Progenitor cell of endocrine pancreas (in vitro differentiated cells): ENCODE measurements around the gene KANK3. TPM values are rescaled to one million over a fixed set of nuclear protein-coding genes. Genes with fewer than 3 reads are reported as not detected.
A peak's percentile ranks its signal among the peaks of the same experiment; 100 is the strongest.
"Not testable (repeated sequence)": the region's sequence is repeated elsewhere in the genome, so short reads cannot be mapped to it uniquely, and the experiment has no call there.

Source experiments
- DNase-seq: peaks from one replicate; pipeline ENCODE4 v3.0.0; 2021; ENCODE audit warnings: low spot score; ENCODE audit not compliant: unreplicated experiment
- H3K27ac Mint-ChIP-seq: 2 replicates; pipeline ENCODE4 v1.8.0; 2021; ENCODE audit warnings: mild to moderate bottlenecking, moderate library complexity, mixed read lengths
- H3K27me3 Mint-ChIP-seq: 2 replicates; pipeline ENCODE4 v1.8.0; 2021; ENCODE audit warnings: mixed read lengths
- H3K36me3 Mint-ChIP-seq: 2 replicates; pipeline ENCODE4 v1.8.0; 2022; ENCODE audit warnings: mixed read lengths; ENCODE audit not compliant: insufficient read depth
- H3K4me1 Mint-ChIP-seq: 2 replicates; pipeline ENCODE4 v1.8.0; 2021; ENCODE audit warnings: low read depth, mixed read lengths
- H3K4me3 Mint-ChIP-seq: 2 replicates; pipeline ENCODE4 v1.8.0; 2021; ENCODE audit warnings: low read depth, mild to moderate bottlenecking, moderate library complexity, mixed read lengths
- H3K9me3 Mint-ChIP-seq: 2 replicates; pipeline ENCODE4 v1.8.0; 2021; ENCODE audit warnings: low read depth, mixed read lengths
- CTCF ChIP-seq: fragments of 200-600 bp; sonication (generic); IDR thresholded peaks from one replicate; pipeline ENCODE4 v1.5.0; 2021; ENCODE audit warnings: antibody characterized with exemption, mild to moderate bottlenecking; ENCODE audit not compliant: unreplicated experiment
- total RNA-seq: library from RNA; stranded (reverse); gene quantifications from 2 replicates; pipeline ENCODE4 v1.2.1, GENCODE V29; 2021

Gene KANK3
- total RNA-seq, 1 donor from 2014 or later = 0.36 TPM

- H3K27me3 Mint-ChIP-seq = not testable (repeated sequence)
These were observed 36.3 kb upstream of the KANK3 start for GRCh38 chr19:8379156-8379891.

DNA sequence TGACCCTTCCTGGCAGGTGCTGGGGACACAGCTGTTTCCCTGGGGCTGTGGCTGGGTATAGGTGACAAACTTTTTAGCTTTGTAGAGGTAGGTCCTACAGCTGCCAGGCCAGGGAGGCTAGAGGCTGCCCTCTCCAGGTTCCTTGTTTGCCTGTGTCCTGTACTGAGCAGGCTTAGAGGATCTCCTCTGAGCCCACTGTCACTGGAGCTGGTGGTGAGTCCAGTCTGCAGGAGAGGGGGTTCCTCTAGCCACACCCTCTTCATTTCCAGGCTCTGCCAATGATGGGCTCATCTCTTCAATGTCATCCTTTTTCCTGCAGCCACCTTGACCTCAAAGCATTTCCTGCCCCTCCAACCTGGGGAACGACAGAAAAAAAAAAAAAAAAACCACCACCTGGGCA, 34.5 kb upstream of the KANK3 start:
- H3K9me3 Mint-ChIP-seq = peaks cover 4% of the 10 kb centered on the region
- no peak for TF ChIP-seq CTCF
- no peaks in the 10 kb centered on the region for H3K27me3 Mint-ChIP-seq
- H3K4me1 Mint-ChIP-seq = no peaks in the 10 kb centered on the region
- H3K36me3 Mint-ChIP-seq = peaks cover 22% of the 10 kb centered on the region
- DNase-seq = no peak
- H3K4me3 Mint-ChIP-seq = no peak overlapping the region
- H3K27ac Mint-ChIP-seq = no peak overlapping the region

More at GRCh38 chr19:8379156-8379891, 36.3 kb upstream of the KANK3 start:
- peaks cover 18% of the 10 kb centered on the region for H3K36me3 Mint-ChIP-seq
- H3K4me3 Mint-ChIP-seq, H3K27ac Mint-ChIP-seq, DNase-seq, H3K9me3 Mint-ChIP-seq, H3K4me1 Mint-ChIP-seq: not testable (repeated sequence)

GRCh38 chr19:8376373-8376974, 33.4 kb upstream of the KANK3 start:
- not testable (repeated sequence) for H3K27ac Mint-ChIP-seq, DNase-seq, H3K9me3 Mint-ChIP-seq, H3K4me3 Mint-ChIP-seq, H3K27me3 Mint-ChIP-seq, H3K4me1 Mint-ChIP-seq
- H3K36me3 Mint-ChIP-seq = peaks cover 22% of the 10 kb centered on the region

DNA sequence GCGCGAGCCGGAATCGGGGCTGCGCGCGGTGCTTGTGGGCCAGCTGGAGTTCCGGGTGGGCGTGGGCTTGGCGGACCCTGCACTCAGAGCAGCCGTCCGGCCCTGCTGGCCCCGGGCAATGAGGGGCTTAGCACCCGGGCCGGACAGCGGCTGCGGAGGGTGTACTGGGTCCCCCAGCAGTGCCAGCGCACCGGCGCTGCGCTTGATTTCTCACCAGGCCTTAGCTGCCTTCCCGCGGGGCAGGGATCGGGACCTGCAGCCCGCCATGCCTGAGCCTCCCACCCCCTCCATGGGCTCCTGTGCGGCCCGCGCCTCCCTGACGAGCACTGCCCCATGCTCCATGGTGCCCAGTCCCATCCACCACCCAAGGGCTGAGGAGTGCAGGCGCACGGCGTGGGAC, 32.7 kb upstream of the KANK3 start:
- H3K27me3 Mint-ChIP-seq, H3K4me1 Mint-ChIP-seq, DNase-seq, H3K4me3 Mint-ChIP-seq, H3K9me3 Mint-ChIP-seq, H3K27ac Mint-ChIP-seq: not testable (repeated sequence)
- peaks cover 22% of the 10 kb centered on the region for H3K36me3 Mint-ChIP-seq

DNA sequence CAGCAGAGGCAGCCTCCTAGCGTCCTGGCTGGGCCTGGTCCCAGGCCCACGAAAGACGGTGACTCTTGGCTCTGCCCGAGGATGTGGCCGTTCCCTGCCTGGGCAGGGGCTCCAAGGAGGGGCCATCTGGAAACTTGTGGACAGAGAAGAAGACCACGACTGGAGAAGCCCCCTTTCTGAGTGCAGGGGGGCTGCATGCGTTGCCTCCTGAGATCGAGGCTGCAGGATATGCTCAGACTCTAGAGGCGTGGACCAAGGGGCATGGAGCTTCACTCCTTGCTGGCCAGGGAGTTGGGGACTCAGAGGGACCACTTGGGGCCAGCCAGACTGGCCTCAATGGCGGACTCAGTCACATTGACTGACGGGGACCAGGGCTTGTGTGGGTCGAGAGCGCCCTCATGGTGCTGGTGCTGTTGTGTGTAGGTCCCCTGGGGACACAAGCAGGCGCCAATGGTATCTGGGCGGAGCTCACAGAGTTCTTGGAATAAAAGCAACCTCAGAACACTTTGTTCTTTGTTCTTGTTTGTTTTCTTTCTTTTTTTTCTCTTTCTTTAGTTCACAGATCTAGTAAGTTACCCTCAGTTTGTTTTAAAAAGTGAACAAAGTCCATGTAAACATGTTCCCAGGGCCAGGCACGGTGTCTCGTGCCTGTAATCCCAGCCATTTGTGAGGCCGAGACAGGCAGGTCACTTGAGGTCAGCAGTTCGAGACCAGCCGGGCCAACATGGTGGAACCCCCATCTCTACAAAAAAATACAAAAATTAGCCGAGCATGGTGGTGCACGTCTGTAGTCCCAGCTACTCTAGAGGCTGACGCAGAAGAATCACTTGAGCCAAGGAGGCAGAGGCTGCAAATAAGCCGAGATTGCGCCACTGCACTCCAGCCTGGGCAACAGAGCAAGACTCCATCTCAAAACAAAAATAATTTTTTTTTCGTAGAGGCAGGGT, 31.1 kb upstream of the KANK3 start:
- no peaks in the 10 kb centered on the region for H3K9me3 Mint-ChIP-seq
- no peaks in the 10 kb centered on the region for H3K27me3 Mint-ChIP-seq
- TF ChIP-seq CTCF = no peak
- H3K4me3 Mint-ChIP-seq = no peak overlapping the region
- H3K4me1 Mint-ChIP-seq = no peaks in the 10 kb centered on the region
- no peak overlapping the region for H3K27ac Mint-ChIP-seq
- no peak for DNase-seq
- peaks cover 13% of the 10 kb centered on the region for H3K36me3 Mint-ChIP-seq

- no peak for DNase-seq
- TF ChIP-seq CTCF = no peak
- Mint-ChIP-seq H3K27ac (peak overlapping the region; percentile 52), H3K4me3 (no peak overlapping the region), H3K27me3 (peaks cover 12% of the 10 kb centered on the region), H3K9me3 (no peaks in the 10 kb centered on the region), H3K36me3 (peaks cover 4% of the 10 kb centered on the region), H3K4me1 (peaks cover 7% of the 10 kb centered on the region)
These were observed 28.1 kb upstream of the KANK3 start for GRCh38 chr19:8371011-8371804.
